H7 (cell line): ENCODE results near the gene RMI1. TPM values are rescaled to one million over a fixed set of nuclear protein-coding genes. Genes with fewer than 3 reads are reported as not detected.

Source experiments
- DNase-seq: peaks from one replicate; pipeline ENCODE4 v3.0.0; 2012
- H3K27me3 ChIP-seq: 2 replicates; pipeline ENCODE4 v1.6.0; 2011; ENCODE audit warnings: mild to moderate bottlenecking, low read length; ENCODE audit not compliant: control insufficient read depth, insufficient read depth
- H3K36me3 ChIP-seq: replicated peaks from 2 replicates; pipeline ENCODE4 v1.5.1; 2011; ENCODE audit warnings: low read length; ENCODE audit not compliant: control insufficient read depth, insufficient read depth
- H3K4me3 ChIP-seq: 2 replicates; pipeline ENCODE4 v1.5.1; 2011; ENCODE audit warnings: low read depth, mild to moderate bottlenecking, control low read depth, low read length, moderate library complexity; ENCODE audit not compliant: insufficient read depth
- total RNA-seq: library from RNA; depleted of rRNA; stranded (reverse); fragments of >200 nt; shearing (Covaris generic); gene quantifications from 2 replicates; pipeline ENCODE4 v1.2.3, GENCODE V29; 2014

Gene RMI1
- total RNA-seq, 1 experiment from 2014 or later, result 10.7 TPM

DNA sequence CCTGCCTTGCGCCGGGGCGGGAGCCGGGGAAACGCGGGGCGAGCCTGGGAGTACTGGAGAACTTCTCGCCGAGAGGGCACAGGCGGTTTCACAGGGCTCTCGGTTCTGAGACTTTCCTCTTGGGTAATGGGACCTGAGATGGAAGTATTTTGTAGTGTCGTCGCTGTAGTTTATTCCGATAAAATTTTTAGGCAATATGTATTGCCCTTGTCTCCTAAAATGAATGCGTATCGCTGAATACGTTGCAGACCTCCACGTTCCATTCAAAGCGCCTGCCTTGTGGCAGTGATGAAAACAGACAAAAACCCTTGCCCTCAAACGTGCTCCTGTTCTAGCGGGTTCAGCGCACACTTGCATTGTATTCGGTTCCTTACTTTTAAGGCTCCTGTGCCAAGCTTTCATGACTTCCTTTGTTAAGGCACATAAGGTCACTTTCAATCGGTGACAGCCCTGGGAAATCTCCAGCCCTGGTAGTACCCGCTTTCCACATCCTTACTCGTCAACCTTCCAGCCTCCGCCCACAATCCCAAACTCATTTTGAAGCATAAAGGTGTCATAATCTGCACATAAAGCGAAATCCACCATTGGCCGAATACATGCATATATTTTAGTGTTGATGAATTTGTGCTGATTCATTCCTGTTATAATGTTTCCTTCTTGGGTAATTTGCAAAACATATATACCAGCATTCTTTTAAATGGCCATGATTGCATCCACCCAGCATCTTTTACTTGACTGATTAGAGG lies 694 bp downstream of the RMI1 start:
- H3K27me3 ChIP-seq, result no peaks in the 10 kb centered on the region
- H3K36me3 ChIP-seq, result peaks cover 13% of the 10 kb centered on the region
- peak overlapping the region; percentile 97 for H3K4me3 ChIP-seq
- peak; percentile 45 for DNase-seq

DNA sequence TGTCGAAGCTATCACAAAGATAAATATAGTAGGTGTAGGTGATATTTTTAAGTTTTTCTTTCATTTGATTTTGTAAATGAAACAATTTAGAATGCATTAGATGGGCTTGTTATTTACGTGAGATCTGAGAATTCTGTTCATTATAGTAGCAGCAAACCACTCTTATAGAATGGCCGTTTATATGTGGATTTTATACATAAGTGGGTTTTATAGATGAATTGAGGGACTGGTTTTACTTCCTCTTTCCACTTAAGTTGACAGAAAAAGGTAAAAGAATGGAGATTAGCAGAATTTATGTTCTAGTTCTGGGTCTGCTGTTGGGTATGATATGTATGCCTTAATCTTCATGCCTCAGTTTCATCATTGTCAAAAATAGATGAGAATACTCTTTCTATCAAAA lies 5.6 kb downstream of the RMI1 start:
- Histone ChIP-seq H3K4me3 (no peak overlapping the region), H3K27me3 (no peaks in the 10 kb centered on the region), H3K36me3 (no peaks in the 10 kb centered on the region; the same call in none of the 2 replicates)
- no peak for DNase-seq

DNA sequence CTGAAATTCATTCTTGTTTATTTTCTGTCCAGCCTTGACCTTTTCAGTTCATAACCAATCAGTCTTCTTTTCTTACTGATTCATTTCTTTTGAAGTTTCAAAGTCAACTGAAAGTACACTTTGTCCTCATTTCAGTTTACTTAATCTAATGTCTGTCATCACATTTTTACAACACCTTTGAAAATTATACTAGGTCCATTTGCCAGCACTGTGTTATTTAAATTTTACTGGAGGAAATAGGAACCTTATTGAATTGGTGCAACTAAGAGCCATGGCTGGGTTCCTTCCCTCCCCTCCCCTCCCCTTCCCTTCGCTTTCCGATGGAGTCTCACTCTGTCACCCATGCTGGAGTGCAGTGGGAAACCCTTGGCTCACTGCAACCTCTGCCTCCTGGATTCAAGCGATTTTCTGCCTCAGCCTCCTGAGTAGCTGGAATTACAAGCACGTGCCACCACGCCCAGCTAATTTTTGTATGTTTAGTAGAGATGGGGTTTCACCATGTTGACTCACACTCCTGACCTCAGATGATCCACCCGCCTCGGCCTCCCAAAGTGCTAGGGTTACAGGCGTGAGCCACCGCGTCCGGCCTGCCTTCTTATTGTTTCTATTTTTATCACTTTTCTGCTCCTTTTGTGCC lies 6.3 kb downstream of the RMI1 start:
- Histone ChIP-seq H3K36me3 (no peaks in the 10 kb centered on the region; the same call in none of the 2 replicates), H3K4me3 (no peak overlapping the region), H3K27me3 (no peaks in the 10 kb centered on the region)
- no peak for DNase-seq

DNA sequence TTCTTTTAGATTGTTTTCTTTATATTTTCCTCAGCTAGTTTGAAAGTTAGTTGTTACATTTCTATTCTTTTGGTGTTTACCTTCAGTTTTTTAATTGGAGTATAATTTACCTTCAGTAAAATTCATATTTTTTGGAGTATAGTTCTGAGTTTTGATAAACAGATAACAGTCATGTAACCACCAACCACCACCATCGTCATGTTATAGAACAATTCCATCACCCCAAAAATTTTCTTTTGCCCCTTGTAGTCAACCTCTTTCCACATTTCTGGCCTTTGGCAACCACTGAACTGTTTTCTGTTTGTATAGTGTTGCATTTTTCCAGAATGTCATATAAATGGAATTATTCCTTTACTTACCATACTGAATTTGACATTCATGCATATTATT lies 6.8 kb downstream of the RMI1 start:
- H3K36me3 ChIP-seq, result no peaks in the 10 kb centered on the region; the same call in none of the 2 replicates
- H3K4me3 ChIP-seq, result no peak overlapping the region
- no peaks in the 10 kb centered on the region for H3K27me3 ChIP-seq
- no peak for DNase-seq

DNA sequence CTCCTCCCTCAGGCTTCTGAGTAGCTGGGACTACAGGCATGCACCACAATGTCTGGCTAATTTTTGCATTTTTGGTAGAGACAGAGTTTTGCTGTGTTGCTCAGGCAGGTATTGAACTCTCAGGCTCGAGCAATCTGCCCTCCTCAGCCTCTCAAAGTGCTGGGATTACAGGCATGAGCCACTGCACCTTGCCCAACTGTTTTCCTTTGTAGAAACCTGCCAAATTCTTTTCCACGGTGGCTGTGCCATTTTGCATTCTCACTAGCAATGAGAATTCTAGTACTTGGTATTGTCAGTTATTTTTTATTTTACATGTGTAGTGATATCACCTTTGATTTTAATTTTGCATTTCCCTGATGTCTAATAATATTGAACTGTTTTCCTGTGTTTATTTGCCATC lies 7.8 kb downstream of the RMI1 start:
- no peaks in the 10 kb centered on the region for H3K27me3 ChIP-seq
- H3K4me3 ChIP-seq, result no peak overlapping the region
- no peak for DNase-seq
- no peaks in the 10 kb centered on the region; the same call in none of the 2 replicates for H3K36me3 ChIP-seq

DNA sequence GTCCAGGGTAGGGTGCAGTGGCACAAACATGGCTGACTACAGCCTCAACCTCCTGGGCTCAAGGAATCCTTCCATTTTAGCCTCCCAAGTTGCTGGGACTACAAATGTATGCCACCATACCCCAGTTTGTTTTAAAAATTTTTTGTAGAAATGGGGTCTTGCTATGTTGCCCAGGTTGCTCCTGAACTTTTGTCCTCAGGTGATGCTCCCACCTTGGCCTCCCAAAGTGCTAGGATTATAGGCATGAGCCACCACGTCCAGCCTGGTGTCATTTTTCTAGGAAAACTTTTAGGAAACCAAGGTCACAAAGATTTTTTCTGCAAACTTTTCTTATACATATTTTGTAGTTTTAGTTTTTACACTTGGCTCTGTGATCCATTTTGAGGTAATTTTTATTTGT lies 10.8 kb downstream of the RMI1 start:
- DNase-seq, result no peak
- no peak overlapping the region for H3K4me3 ChIP-seq
- H3K27me3 ChIP-seq, result no peaks in the 10 kb centered on the region
- no peaks in the 10 kb centered on the region; the same call in none of the 2 replicates for H3K36me3 ChIP-seq

DNA sequence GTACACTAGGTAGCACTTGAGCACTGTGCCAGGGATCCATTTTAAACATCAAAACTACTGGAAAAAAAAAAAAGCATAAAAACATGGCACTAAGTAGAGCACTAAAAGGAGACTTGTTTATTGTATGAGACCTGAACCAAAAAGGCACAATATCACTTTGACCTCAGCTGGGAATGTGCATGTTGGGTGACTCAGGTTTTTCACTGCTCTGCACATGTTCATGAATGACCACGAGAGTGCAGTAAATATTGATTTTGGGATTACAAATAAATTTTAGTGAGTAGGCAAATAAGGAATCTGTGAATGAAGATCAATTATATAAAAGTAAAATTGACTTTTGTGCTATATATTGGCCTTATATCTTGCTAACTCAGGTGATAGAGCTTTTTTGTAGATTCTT lies 11.8 kb downstream of the RMI1 start:
- Histone ChIP-seq H3K27me3 (no peaks in the 10 kb centered on the region), H3K4me3 (no peak overlapping the region), H3K36me3 (no peaks in the 10 kb centered on the region; the same call in none of the 2 replicates)
- no peak for DNase-seq

DNA sequence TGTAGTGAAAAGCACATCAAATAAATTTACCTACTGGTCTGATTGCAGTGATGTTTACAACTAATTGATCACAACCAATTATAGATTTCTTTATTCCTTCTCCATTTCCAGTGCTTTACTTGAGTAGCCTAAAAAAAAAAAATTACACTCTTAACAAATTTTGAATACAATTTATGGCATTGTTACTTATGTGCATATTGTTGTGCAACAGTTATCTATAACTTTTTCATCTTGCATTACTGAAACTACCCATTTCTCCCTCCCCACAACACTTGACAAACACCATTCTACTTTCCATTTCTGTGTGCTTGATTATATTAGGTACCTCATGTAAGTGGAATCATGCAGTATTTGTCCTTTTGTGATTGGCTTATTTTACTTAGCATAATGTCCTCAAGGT lies 12.3 kb downstream of the RMI1 start:
- Histone ChIP-seq H3K4me3 (no peak overlapping the region), H3K27me3 (no peaks in the 10 kb centered on the region), H3K36me3 (no peaks in the 10 kb centered on the region; the same call in none of the 2 replicates)
- DNase-seq, result no peak

DNA sequence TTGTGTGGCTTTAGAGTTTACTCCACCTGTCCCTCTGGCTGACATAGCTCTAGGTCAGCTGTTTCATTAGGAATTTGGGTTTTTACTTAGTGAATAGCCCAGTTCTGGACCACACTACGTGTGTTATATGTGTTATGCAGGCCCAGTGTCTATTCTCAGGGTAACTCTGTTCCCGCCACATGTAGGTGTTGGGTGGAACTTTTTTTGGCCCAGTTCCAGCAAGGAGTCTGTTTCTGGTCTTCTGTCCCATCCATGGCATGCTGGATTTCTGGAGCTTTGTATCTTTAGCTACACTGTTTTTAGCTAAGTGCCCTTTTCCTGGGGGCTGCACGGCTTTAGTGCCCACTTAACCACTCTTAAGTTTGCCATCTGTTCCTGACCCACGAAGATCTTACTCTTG lies 15.5 kb downstream of the RMI1 start:
- DNase-seq, result no peak
- H3K27me3 ChIP-seq, result no peaks in the 10 kb centered on the region
- H3K4me3 ChIP-seq, result no peak overlapping the region
- no peaks in the 10 kb centered on the region; the same call in 1 of the 2 replicates for H3K36me3 ChIP-seq

DNA sequence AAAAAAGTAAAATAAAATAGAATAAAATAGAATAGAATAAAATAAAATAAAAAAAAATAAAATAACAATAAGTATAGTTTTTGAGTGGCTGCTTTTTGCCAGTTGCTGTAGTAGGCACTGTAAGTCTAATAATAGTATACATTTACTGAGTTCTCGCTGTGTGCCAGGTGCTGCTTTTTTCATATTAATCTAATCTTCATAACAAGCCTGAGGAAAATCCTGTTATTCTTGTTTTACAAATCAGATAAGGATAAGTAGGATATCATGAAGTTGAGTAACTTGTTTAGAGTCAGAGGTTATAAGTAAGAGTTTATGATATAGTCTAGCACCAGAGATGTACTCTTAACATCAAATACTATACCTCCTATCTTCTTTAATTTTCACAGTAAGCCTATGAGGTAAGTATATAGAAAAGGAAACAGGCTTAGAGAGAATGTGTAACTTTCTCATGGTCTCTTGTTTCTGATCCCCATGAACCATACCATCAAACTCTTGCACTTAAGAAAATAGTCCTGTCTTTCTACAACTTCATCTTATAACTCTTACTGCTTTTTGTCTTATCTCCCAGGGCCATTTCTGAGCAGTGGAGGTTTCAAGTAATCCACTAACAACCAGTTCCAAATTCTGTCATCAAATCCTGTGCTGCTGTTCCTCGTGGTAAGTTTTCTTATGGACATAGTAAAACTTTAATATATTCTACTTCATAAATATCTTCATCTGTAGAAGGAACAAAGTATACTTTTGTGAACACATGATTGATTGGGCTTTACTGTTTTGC lies 18.7 kb downstream of the RMI1 start:
- peaks cover 2% of the 10 kb centered on the region for H3K36me3 ChIP-seq
- H3K27me3 ChIP-seq, result no peaks in the 10 kb centered on the region
- no peak for DNase-seq
- no peak overlapping the region for H3K4me3 ChIP-seq

DNA sequence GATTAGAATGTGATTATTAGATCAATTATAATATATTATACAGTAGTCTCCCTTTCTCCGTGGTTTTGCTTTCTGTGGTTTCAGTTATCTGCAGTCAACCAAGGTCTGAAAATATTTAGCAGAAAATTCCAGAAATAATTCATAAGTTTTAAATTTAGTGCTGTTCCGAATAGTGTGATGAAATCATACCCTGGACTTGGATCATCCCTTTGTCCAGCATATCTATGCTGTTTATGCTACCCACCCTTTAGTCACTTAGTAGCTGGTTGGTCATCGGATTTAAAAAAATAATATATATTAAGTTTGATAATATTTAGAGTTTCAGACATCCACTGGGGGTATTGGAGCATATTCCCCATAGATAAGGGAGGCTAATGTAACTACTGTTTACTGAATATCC lies 19.6 kb downstream of the RMI1 start:
- DNase-seq, result no peak
- Histone ChIP-seq H3K27me3 (no peaks in the 10 kb centered on the region), H3K36me3 (peaks cover 2% of the 10 kb centered on the region), H3K4me3 (no peak overlapping the region)

DNA sequence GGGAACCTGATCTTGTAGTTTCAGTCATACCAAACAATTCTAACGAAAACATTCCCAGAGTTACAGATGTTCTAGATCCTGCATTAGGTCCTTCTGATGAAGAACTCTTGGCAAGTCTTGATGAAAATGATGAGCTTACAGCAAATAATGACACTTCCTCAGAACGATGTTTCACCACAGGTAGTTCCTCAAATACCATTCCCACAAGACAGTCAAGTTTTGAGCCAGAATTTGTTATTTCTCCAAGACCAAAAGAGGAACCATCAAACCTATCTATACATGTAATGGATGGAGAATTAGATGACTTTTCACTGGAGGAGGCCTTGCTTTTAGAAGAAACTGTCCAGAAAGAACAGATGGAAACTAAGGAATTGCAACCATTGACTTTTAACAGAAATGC lies 21.0 kb downstream of the RMI1 start:
- H3K36me3 ChIP-seq, result peaks cover 2% of the 10 kb centered on the region
- H3K27me3 ChIP-seq, result no peaks in the 10 kb centered on the region
- DNase-seq, result no peak
- H3K4me3 ChIP-seq, result no peak overlapping the region

DNA sequence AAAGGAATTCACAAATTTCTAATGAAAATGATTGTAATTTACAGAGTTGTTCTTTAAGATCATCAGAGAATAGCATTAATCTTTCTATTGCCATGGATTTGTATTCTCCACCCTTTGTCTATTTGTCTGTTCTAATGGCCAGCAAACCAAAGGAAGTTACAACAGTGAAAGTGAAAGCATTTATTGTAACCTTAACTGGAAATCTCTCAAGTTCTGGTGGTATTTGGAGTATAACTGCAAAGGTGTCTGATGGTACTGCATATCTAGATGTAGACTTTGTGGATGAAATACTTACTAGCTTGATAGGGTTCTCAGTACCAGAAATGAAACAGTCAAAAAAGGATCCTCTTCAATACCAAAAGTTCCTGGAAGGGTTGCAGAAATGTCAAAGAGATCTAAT lies 21.7 kb downstream of the RMI1 start:
- no peaks in the 10 kb centered on the region for H3K27me3 ChIP-seq
- no peak overlapping the region for H3K4me3 ChIP-seq
- peaks cover 2% of the 10 kb centered on the region for H3K36me3 ChIP-seq
- no peak for DNase-seq

DNA sequence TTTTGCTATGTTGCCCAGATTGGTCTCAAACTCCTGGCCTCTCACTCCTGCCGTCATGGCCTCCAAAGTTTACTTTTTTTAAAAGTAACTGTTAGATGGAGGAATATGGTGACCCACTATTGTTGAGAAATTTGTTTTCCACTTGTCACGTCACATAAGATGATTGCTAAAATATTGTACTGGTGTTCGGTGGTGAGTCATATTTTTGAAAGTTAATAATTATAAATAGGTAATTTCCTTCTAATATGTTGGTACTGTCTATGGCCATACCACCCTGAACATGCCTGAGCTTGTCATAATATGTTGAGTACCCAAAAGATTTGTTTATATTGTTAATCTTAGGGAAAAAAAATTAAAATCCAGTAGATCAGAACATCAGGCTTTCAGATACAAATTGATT lies 22.6 kb downstream of the RMI1 start:
- peaks cover 2% of the 10 kb centered on the region for H3K36me3 ChIP-seq
- H3K4me3 ChIP-seq, result no peak overlapping the region
- DNase-seq, result no peak
- H3K27me3 ChIP-seq, result no peaks in the 10 kb centered on the region

DNA sequence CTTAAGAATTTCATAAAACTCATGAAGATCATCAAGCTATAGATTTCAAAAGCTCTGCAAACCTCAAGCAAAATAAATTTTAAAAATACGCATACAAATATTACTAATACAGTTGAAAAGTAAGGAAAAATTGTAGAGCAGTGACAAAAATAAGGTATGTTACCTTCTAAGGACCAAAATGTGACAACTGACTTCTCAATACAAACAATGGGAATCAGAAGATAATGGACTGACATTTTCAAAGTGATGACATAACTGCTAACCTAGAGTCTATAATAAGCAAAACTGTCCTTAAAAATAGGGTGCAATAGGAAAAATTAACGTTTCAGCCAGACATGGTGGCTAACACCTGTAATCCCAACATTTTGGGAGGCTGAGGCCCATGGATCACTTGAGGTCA lies 27.1 kb downstream of the RMI1 start:
- no peak for DNase-seq
- Histone ChIP-seq H3K4me3 (no peak overlapping the region), H3K27me3 (no peaks in the 10 kb centered on the region), H3K36me3 (no peaks in the 10 kb centered on the region; the same call in 1 of the 2 replicates)
